Stomach (tissue), 4 donors: ENCODE measurements around the gene ATP2B3.

Source experiments
- CTCF ChIP-seq, 7 experiments: fragments of 450-650 bp in 4 of 7; fragments of 200-600 bp in 3 of 7; sonication (generic) in 3 of 7; IDR thresholded peaks; one replicate each; pipeline ENCODE4 v1.5.1; 2016 to 2019; ENCODE audit warnings: antibody characterized with exemption in 7 of 7, control low read depth in 2 of 7, mild to moderate bottlenecking in 1 of 7
- EP300 ChIP-seq: sonication (generic); formaldehyde crosslinking; IDR thresholded peaks from one replicate; pipeline ENCODE4 v1.6.1; 2017; ENCODE audit warnings: antibody characterized with exemption
- POLR2A ChIP-seq, 4 donors: fragments of 450-650 bp; IDR thresholded peaks; one replicate each; pipeline ENCODE4 v1.6.1; 2016; ENCODE audit warnings: antibody characterized with exemption in 4 of 4, control low read depth in 2 of 4, mild to moderate bottlenecking in 1 of 4, moderate library complexity in 1 of 4
- POLR2AphosphoS5 ChIP-seq, 3 donors: sonication (generic); formaldehyde crosslinking; IDR thresholded peaks; one replicate each; pipeline ENCODE4 v1.6.1; 2016; ENCODE audit warnings: antibody characterized with exemption in 3 of 3

GRCh38 chrX:153526042-153526441 is 8.6 kb downstream of the ATP2B3 start:
- no peak for TF ChIP-seq CTCF (IDR thresholded peaks at IDR 0.05)
- no peak for TF ChIP-seq POLR2A (IDR thresholded peaks at IDR 0.05)
- no peak for TF ChIP-seq EP300
- TF ChIP-seq POLR2AphosphoS5 (IDR thresholded peaks at IDR 0.05): no peak
